ENCODE data around the gene DLG2. TPM values are rescaled to one million over a fixed set of nuclear protein-coding genes. Genes with fewer than 3 reads are reported as not detected.

The DLG2 gene
- total and polyA plus RNA-seq, 2 donors (not counting 3 experiments of a cell fraction or from before 2014, with no cell fraction given): 0.15 to 1.1 TPM

DNA sequence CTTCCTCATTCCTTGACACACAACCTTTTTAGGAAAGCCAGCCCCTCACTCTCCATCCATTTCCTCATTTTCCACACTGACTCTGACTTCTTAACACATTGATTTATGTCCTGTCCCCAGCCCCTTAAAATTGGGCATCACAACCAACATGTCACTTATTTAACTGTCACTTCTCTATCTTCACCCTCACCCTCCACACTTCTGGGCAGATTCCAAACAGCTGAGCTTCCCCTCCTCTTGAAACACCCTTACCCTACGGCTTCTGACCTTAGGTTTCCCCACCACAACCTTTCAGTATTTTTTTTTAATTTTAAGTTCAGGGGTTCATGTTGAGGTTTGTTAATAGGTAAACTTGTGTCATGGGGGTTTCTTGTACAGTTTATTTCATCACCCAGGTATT lies 696.3 kb downstream of the DLG2 start:
- dilution Hi-C loops (cut with MboI; ENCODE audit: extremely low pct_ligation_motif_present, low sequenced_read_pairs): no loop called here
- Histone ChIP-seq H3K27ac (ENCODE audit: insufficient read depth, low read depth, low read length) (no peak overlapping the region), H2AFZ (ENCODE audit: low read depth, low read length) (no peak overlapping the region), H3K79me2 (ENCODE audit: control insufficient read depth, insufficient read depth, low read length) (no peaks in the 10 kb centered on the region), H3K9me3 (replicated peaks; ENCODE audit: control insufficient read depth, insufficient read depth, low read length) (peaks cover 4% of the 10 kb centered on the region), H3K27me3 (ENCODE audit: control insufficient read depth in 2 of 2, insufficient read depth in 2 of 2, low read length in 2 of 2) (no peaks in the 10 kb centered on the region), H3K9me1 (replicated peaks; ENCODE audit: control insufficient read depth, extremely low read depth, insufficient read depth, low read length) (no peaks in the 10 kb centered on the region), H3K4me1 (ENCODE audit: control insufficient read depth, extremely low read depth, insufficient read depth, low read length) (no peaks in the 10 kb centered on the region), H3K4me2 (ENCODE audit: insufficient read depth, low read length) (no peak overlapping the region), H3K4me3 (replicated peaks in 1 of 3; ENCODE audit: insufficient read depth in 1 of 3, low read depth in 1 of 3, low read length in 3 of 3) (no peak overlapping the region), H3K36me3 (ENCODE audit: control insufficient read depth in 2 of 2, extremely low read depth in 1 of 2, insufficient read depth in 2 of 2, low read length in 2 of 2) (no peaks in the 10 kb centered on the region), H3K9ac (replicated peaks; ENCODE audit: extremely low read depth, insufficient read depth, low read length) (no peak overlapping the region), H4K20me1 (replicated peaks; ENCODE audit: control insufficient read depth, extremely low read depth, insufficient read depth, low read length) (no peaks in the 10 kb centered on the region)
- CTCF ChIA-PET: no interaction called here
- POLR2A ChIA-PET: no interaction called here
- FAIRE-seq (no peak), DNase-seq (ENCODE audit: low read depth, low spot score) (no peak)
- intact Hi-C loops (cut with micrococcal nuclease): no loop called here
- no TSS peak for BruUV-seq (replicated peaks)
- no peak for TF ChIP-seq FOS (IDR thresholded peaks at IDR 0.05; ENCODE audit: borderline replicate concordance, insufficient read depth, low read length)
- no peak for TF ChIP-seq MAX (IDR thresholded peaks at IDR 0.05; ENCODE audit: insufficient read depth, insufficient read length)
- no peak for TF ChIP-seq POLR2A (IDR thresholded peaks at IDR 0.05; ENCODE audit: low read depth, low read length)
- TF ChIP-seq MYC (IDR thresholded peaks at IDR 0.05; ENCODE audit: low read depth, low read length): no peak
- no peak for TF ChIP-seq EZH2 (IDR thresholded peaks at IDR 0.05; ENCODE audit: borderline replicate concordance, low read depth, low read length, severe bottlenecking)
- TF ChIP-seq, protein P1, sequence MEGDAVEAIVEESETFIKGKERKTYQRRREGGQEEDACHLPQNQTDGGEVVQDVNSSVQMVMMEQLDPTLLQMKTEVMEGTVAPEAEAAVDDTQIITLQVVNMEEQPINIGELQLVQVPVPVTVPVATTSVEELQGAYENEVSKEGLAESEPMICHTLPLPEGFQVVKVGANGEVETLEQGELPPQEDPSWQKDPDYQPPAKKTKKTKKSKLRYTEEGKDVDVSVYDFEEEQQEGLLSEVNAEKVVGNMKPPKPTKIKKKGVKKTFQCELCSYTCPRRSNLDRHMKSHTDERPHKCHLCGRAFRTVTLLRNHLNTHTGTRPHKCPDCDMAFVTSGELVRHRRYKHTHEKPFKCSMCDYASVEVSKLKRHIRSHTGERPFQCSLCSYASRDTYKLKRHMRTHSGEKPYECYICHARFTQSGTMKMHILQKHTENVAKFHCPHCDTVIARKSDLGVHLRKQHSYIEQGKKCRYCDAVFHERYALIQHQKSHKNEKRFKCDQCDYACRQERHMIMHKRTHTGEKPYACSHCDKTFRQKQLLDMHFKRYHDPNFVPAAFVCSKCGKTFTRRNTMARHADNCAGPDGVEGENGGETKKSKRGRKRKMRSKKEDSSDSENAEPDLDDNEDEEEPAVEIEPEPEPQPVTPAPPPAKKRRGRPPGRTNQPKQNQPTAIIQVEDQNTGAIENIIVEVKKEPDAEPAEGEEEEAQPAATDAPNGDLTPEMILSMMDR (IDR thresholded peaks at IDR 0.05; ENCODE audit: extremely low read depth in 1 of 2, insufficient read depth in 1 of 2, low read depth in 1 of 2, low read length in 2 of 2): no peak
- TF ChIP-seq GATA2 (IDR thresholded peaks at IDR 0.05; ENCODE audit: insufficient read depth, insufficient read length, low read depth, low read length): no peak
- no peak for TF ChIP-seq POLR2AphosphoS5 (IDR thresholded peaks at IDR 0.05; ENCODE audit: insufficient read depth, low read depth, low read length)
- no peak for TF ChIP-seq JUN (IDR thresholded peaks at IDR 0.05; ENCODE audit: borderline replicate concordance, insufficient read depth, insufficient read length, low read depth)
